HG03280 (cell line): Measurements from ENCODE around the gene EWSR1.
"Not testable (repeated sequence)": the region's sequence is repeated elsewhere in the genome, so short reads cannot be mapped to it uniquely, and the experiment has no call there.

ENCODE experiments used
- ATAC-seq: cut with Tn5 transposase; IDR thresholded peaks from one replicate; pipeline ENCODE4 v1.9.1; 2021; ENCODE audit warnings: mild to moderate bottlenecking, moderate library complexity; ENCODE audit not compliant: unreplicated experiment

The EWSR1 gene

GRCh38 chr22:29334696-29335344, 66.8 kb downstream of the EWSR1 start:
- ATAC-seq: no peak

- no peak for ATAC-seq
Measured at GRCh38 chr22:29335656-29336055, 67.6 kb downstream of the EWSR1 start.

- ATAC-seq: no peak
Measured at GRCh38 chr22:29336751-29337490, 68.9 kb downstream of the EWSR1 start.

- ATAC-seq: no peak
Measured at GRCh38 chr22:29337631-29338284, 69.7 kb downstream of the EWSR1 start.

GRCh38 chr22:29338398-29338797, 70.3 kb downstream of the EWSR1 start:
- ATAC-seq: no peak

GRCh38 chr22:29339381-29340235, 71.5 kb downstream of the EWSR1 start:
- ATAC-seq: no peak

GRCh38 chr22:29340566-29340965, 72.5 kb downstream of the EWSR1 start:
- ATAC-seq: no peak

GRCh38 chr22:29341056-29341848, 73.2 kb downstream of the EWSR1 start:
- ATAC-seq: no peak

GRCh38 chr22:29341849-29342127, 73.7 kb downstream of the EWSR1 start:
- ATAC-seq: no peak

GRCh38 chr22:29342177-29342576, 74.1 kb downstream of the EWSR1 start:
- ATAC-seq: no peak

- ATAC-seq: no peak
Measured at GRCh38 chr22:29342577-29343312, 74.7 kb downstream of the EWSR1 start.

- ATAC-seq: no peak
Measured at GRCh38 chr22:29343313-29343805, 75.3 kb downstream of the EWSR1 start.

GRCh38 chr22:29344137-29344536, 76.1 kb downstream of the EWSR1 start:
- no peak for ATAC-seq

- not testable (repeated sequence) for ATAC-seq
Measured at GRCh38 chr22:29344889-29345288, 76.8 kb downstream of the EWSR1 start.

- ATAC-seq: no peak
Measured at GRCh38 chr22:29345932-29346331, 77.9 kb downstream of the EWSR1 start.

GRCh38 chr22:29346659-29347058, 78.6 kb downstream of the EWSR1 start:
- no peak for ATAC-seq

GRCh38 chr22:29348041-29348440, 80.0 kb downstream of the EWSR1 start:
- no peak for ATAC-seq

- ATAC-seq: no peak
Measured at GRCh38 chr22:29348956-29349355, 80.9 kb downstream of the EWSR1 start.
